Limb (tissue), 2 donors: ENCODE results near the gene OR52W1.

Source experiments
- DNase-seq, 2 donors: peaks; one replicate each; pipeline ENCODE4 v3.0.0-alpha.2; 2016; ENCODE audit errors: extremely low spot score in 2 of 2

Gene OR52W1

GRCh38 chr11:6199174-6199810, at the start of gene OR52W1:
TSS of gene OR52W1 (plus strand) at chr11:6199224. CDS start at chr11:6199224, 0 bp downstream.
- DNase-seq, result no peak

- no peak for DNase-seq
Observed at GRCh38 chr11:6151117-6151516, 47.9 kb upstream of the OR52W1 start.

- DNase-seq, result no peak
Observed at GRCh38 chr11:6152126-6152525, 46.9 kb upstream of the OR52W1 start.

- DNase-seq, result no peak
Observed at GRCh38 chr11:6156628-6157359, 42.2 kb upstream of the OR52W1 start.

- DNase-seq, result no peak
Observed at GRCh38 chr11:6170226-6170625, 28.8 kb upstream of the OR52W1 start, which contains the start of gene OR52B2. TSS of gene OR52B2 (minus strand) at chr11:6170326. CDS start at chr11:6170326, 0 bp downstream.

- DNase-seq, result no peak
Observed at GRCh38 chr11:6175440-6175839, 23.6 kb upstream of the OR52W1 start.

GRCh38 chr11:6191742-6192141, 7.3 kb upstream of the OR52W1 start:
- no peak for DNase-seq

GRCh38 chr11:6194065-6194581, 4.9 kb upstream of the OR52W1 start:
- DNase-seq, result no peak

GRCh38 chr11:6196396-6196795, 2.6 kb upstream of the OR52W1 start:
- DNase-seq, result no peak

- no peak for DNase-seq
Observed at GRCh38 chr11:6197466-6198200, 1.4 kb upstream of the OR52W1 start.

- no peak for DNase-seq
Observed at GRCh38 chr11:6200975-6201374, 2.0 kb downstream of the OR52W1 start.

- DNase-seq, result no peak
Observed at GRCh38 chr11:6201481-6201880, 2.5 kb downstream of the OR52W1 start.

GRCh38 chr11:6202041-6202440, 3.0 kb downstream of the OR52W1 start:
- no peak for DNase-seq

- DNase-seq, result no peak
Observed at GRCh38 chr11:6203327-6203726, 4.3 kb downstream of the OR52W1 start.

GRCh38 chr11:6204706-6205105, 5.7 kb downstream of the OR52W1 start:
- DNase-seq, result no peak

- no peak for DNase-seq
Observed at GRCh38 chr11:6205366-6205765, 6.3 kb downstream of the OR52W1 start, which contains the start of gene C11orf42. TSS of gene C11orf42 (plus strand) at chr11:6205557. CDS start at chr11:6205616, 59 bp downstream.

GRCh38 chr11:6206456-6207180, 7.6 kb downstream of the OR52W1 start:
- DNase-seq, result no peak

- no peak for DNase-seq
Observed at GRCh38 chr11:6209801-6210200, 10.8 kb downstream of the OR52W1 start.

GRCh38 chr11:6210274-6210955, 11.4 kb downstream of the OR52W1 start:
- no peak for DNase-seq

- no peak for DNase-seq
Observed at GRCh38 chr11:6214530-6214929, 15.5 kb downstream of the OR52W1 start.

GRCh38 chr11:6216501-6216900, 17.5 kb downstream of the OR52W1 start:
- DNase-seq, result no peak
